ENCODE results near the gene OR13C2.
"Not testable (repeated sequence)": the region's sequence is repeated elsewhere in the genome, so short reads cannot be mapped to it uniquely, and the experiment has no call there.

OR13C2 gene, protein sequence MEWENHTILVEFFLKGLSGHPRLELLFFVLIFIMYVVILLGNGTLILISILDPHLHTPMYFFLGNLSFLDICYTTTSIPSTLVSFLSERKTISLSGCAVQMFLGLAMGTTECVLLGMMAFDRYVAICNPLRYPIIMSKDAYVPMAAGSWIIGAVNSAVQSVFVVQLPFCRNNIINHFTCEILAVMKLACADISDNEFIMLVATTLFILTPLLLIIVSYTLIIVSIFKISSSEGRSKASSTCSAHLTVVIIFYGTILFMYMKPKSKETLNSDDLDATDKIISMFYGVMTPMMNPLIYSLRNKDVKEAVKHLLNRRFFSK

GRCh38 chr9:104605527-104605926, at the start of gene OR13C2:
Gene OR13C2, minus strand, starts transcription at chr9:104605627. Its CDS starts 0 bp downstream, at chr9:104605627.
- DNase-seq, result not testable (repeated sequence)

DNA sequence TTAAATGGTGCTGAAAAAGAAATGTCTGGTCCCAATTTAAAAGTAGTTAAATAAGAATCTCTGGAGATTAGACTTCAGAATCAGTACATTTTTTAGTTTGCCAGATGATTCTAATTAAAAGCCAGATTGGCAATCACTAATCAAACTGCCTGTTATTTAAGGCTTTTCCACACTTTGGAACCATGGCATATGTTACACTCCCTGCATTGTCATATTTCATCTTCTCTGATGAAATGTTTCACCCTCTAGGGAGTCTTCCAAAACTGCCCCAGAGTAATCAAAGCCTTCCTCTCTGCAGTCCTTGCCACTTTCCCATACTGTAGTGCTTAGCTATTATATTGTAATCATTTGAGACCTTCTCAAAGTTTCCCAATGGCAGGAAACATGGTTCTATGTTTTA, 30.0 kb upstream of the OR13C2 start:
- no peak for DNase-seq

GRCh38 chr9:104633976-104634520, 28.6 kb upstream of the OR13C2 start:
- no peak for DNase-seq

DNA sequence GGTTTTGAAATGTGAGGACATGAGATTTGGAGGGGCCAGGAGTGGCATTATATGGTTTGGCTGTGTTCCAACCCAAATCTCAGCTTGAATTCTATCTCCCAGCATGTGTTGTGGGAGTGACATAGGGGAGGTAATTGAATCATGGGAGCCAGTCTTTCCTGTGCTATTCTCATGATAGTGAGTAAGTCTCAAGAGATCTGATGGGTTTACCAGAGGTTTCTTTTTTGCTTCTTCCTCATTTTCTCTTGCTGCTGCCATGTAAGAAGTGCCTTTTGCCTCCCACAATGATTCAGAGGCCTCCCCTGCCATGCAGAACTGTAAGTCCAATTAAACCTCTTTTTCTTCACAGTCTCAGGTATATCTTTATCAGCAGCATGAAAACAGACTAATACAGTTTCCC, 20.5 kb upstream of the OR13C2 start:
- not testable (repeated sequence) for DNase-seq

DNA sequence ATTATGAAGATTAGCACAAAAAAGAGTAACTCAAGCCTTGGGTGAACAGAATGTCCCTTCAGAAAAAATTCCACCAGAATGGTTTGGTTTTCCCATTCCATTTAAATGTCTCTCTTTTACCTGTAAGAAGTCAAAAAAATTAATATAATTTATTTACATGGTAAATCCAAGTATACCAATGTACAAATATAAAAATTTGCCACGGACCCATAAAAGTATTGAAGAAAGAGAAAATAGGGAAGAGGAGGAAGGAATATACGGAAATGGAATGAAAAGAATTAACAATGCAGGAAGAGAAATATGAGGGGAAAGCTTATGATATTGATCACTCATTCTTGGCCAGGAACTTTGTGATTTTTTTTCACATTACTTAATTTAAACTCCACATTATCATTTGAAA, 12.7 kb upstream of the OR13C2 start, which contains the start of gene OR13C9:
Gene OR13C9, minus strand, starts transcription at position 101 of the 400 bp plus-strand sequence. Its CDS starts 0 bp downstream, at position 101.
- DNase-seq, result no peak

GRCh38 chr9:104617418-104617817, 12.0 kb upstream of the OR13C2 start:
- DNase-seq, result no peak

DNA sequence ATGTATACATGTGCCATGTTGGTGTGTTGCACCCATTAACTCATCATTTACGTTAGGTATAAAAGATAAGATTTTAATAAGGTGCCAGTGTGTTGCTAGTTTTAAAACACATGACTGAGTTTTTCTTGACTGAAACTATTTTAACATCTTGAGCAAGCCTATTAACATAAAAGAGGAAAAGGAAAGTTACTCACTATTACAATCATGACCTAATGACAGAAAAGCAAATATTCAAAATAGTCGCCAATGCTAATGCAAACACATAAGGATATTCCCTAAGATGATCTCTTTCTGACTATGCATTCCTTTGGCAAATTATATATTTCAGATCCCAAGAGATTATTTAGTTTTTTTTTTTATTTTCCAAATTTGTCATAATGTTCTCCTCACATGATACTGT, 5.8 kb upstream of the OR13C2 start:
- no peak for DNase-seq

DNA sequence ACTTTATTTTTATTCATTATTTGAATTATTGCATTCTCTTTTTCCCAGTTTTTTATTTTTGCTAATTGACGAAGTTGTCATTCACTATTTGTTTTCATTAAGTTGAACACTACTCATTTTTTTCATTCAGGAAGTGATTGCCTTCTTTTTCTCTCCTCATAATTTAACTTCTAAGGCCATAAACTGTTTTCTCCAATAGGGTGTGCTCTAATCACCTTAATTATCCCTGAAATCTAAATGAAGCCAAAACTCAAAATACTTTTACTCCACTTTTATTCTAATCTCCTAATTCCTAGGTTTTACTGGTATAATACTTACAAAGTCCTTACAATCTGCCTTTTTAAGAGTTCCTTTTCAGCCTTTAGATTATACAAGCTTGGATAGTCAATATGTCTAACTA, 2.9 kb upstream of the OR13C2 start:
- no peak for DNase-seq

DNA sequence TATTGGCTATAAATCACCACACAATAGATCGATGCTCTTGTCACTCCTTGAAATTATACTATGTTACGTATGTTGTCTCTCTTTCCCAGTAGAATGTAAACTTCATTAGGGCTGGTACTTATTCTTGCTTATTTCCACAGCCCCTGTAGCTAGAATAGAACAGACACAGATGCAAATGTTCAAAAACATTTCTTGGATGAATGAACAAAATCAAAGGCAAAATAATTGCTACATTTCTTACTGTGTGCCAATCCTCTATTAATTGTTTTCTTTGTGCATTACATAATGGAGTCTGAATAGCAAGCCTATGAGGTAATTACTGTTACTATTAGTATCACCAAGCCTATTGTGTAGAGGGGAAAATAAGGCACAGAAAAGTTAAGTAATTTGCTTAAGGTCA, 725 bp upstream of the OR13C2 start:
- no peak for DNase-seq

DNA sequence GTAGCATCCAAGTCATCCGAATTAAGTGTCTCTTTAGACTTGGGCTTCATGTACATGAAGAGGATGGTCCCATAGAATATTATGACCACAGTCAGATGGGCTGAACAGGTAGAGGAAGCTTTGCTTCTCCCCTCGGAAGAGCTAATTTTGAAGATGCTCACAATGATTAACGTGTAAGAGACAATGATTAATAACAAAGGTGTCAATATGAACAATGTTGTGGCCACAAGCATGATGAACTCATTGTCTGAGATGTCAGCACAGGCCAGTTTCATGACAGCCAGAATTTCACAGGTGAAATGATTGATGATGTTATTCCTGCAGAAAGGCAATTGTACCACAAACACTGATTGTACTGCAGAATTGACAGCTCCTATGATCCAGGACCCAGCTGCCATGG, 626 bp downstream of the OR13C2 start:
- DNase-seq, result no peak

DNA sequence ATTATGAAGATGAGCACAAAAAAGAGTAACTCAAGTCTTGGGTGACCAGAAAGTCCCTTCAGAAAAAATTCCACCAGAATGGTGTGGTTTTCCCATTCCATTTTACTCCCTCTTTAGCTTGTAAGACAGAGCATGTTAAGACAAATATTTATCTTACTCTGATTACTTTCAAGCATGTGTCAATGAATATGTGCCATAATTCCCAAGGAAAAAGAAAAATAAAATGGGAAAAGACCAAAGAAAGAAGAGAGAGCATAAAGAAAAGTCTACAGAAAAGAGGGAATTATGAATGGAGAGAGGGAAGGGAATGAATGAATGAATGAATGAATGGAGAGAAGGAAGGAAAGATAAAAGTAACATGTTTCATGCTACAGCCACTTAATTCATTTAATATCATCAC, 6.1 kb downstream of the OR13C2 start, which contains the start of gene OR13C5:
Gene OR13C5, minus strand, starts transcription at position 101 of the 400 bp plus-strand sequence. Its CDS starts 0 bp downstream, at position 101.
- DNase-seq, result not testable (repeated sequence)

DNA sequence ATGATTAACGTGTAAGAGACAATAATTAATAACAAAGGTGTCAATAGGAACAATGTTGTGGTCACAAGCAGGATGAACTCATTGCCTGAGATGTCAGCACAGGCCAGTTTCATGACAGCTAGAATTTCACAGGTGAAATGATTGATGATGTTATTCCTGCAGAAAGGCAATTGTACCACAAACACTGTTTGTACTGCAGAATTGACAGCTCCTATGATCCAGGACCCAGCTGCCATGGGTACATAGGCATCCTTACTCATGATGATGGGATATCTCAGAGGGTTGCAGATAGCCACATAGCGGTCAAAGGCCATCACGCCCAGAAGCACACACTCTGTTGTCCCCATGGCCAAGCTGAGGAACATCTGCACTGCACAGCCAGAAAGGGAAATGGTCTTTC, 6.7 kb downstream of the OR13C2 start:
- DNase-seq, result not testable (repeated sequence)

DNA sequence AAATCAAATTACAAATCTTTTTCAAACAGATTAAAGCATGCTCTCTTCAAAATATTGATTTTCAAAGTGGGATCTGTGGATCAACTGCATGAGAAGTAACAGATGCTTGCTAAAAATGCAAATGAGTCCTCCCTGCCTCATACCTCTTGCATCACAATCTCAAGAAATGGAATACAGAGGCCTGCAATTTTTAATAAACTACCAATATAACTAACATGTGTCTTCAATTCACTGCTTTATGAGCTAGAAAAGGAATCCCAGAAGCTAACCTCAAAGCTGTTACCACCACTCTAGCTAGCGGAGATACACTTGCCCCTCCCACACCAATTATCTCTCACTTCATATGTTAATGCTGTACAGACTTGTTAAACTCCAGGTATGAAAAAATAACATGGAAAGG, 15.8 kb downstream of the OR13C2 start:
- DNase-seq, result no peak

DNA sequence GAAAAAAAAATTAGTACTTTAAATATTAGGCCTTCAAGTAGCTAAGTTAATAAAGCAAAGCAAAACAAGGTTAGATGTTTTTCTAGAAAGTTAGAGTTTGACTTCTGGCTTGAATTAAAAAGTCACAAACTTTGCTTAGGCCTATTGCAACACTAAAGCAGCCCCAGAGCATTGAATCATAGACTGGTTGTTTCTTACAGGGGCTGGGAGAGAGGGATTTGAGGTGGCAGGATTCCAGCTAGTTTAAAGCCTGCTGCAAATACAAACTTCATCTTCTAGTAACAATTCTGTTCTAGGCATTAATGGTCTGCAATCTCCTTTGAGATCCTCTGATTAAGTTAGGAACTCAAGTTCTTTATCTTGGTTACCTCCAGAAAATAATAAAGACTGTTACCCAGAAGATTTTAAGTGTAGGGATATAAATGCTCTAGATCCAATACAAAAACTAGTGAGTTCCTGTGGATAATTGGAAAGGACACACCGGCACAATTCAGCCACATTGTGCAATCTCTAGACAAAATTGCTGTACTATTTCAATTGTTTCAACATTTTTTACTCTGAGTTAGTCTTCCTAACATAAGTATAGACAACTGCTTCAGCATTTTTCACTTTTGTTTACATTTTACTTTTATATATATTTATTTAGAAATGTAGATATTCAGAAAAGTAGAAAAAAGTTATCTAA, 18.8 kb downstream of the OR13C2 start:
- DNase-seq, result no peak

DNA sequence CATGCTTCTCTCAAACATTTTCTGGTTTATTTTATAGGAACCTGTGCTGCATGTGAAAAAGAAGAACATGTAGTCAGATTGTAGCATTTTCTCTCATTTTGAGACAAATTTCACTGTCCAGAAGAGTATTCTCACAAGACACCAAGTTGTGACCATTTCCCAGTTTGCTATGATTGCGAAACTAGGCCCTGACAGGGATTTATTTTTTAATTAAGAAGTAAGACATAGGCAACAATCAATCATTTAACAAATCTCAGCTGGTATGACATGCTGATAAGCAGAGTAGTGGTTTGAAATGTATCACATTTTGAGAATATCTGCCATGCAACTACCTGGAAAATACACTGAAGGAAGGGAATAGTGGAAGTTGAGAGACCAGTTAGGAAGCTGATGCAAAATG, 24.9 kb downstream of the OR13C2 start:
- no peak for DNase-seq

DNA sequence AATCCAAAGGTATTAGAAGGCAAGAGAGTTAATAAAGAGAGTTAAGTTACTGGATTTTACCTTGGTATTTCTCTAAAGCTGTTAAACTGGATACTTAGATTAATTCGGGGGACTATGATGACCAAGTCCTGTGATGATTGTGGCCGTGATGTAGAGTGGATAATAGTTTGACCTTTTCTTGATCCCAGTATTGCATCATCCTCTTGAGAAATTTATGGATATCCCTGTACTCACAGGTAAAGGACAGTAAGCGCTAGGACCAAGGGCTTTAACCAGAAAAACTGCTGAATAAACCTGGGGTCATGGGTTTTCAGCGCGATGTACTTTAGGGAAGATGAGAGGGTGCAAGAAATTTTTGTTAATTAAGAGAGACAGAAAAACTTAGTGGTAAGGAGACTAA, 28.2 kb downstream of the OR13C2 start:
- DNase-seq, result no peak

DNA sequence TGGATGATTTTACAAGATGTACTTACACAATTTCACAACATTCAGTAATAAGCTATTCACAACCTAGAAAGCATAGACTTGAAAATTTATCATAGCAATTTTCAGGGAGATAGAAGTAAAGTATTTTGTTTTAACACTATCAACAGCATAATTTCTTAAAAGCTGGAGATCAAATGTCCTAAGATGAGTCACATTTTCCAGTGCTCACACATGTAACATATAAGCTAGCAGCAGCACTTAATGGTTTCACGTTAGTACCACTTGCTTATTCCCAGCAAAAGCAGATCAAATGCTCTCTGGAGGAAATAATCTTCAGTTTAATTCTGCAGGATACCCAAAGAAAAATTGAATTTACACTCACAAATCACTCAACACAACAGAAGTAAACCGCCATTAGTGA, 30.0 kb downstream of the OR13C2 start:
- DNase-seq, result no peak

DNA sequence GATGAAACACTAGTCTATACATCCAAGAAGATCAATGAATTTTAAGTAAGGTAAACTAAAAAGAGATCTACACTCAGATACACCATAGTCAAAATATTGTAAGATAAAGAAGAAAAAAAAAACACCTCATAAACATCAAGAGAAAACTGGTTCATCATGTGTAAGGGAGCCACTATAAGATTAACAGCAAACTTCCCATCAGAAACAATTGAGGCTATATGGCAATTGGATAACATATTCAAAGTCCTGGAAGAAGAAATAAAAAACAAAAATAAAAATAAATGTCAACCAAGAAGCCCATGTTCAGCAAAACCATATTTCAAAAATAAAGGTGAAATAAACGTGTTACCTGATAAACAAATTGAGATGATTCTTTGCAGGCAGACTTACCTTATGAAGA, 32.8 kb downstream of the OR13C2 start:
- DNase-seq, result no peak

DNA sequence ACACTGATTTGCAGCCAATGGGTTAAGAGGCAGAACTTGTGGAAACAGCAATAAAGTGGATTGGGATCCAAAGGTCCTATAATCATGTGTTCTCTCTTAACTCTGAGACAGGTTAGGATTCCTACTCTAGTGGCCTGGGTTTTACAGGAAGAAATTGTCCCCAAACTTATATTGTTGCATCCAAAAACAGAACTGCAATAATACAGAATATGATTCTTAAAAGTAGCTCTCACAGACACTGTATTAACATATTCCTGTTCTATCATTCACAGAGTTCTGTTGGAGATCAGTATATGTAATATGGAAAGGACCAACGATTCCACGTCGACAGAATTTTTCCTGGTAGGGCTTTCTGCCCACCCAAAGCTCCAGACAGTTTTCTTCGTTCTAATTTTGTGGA, 36.6 kb downstream of the OR13C2 start, which contains the start of gene OR13C8:
Gene OR13C8, plus strand, starts transcription at position 301 of the 400 bp plus-strand sequence. Its CDS starts 0 bp downstream, at position 301.
- no peak for DNase-seq

DNA sequence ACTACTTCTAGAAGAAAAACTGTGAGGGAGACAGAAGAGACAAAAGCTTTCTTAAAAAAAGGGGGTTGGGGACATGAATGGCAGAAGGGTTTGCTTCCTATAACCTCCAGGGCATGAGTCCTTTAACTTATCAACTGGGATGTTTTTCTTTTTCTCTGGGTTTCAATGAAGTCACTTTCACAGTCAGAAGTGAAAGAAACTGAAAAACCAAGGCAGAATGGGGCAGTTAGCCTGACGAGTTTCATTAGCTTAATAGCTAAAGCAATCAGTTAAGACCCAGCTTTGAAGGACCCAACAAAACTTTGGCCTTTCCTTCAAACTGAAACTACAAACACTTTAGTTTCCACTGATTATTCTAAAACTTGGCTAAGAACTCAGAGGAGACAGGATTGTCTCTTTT, 41.1 kb downstream of the OR13C2 start:
- DNase-seq, result no peak

GRCh38 chr9:104556830-104557634, 48.4 kb downstream of the OR13C2 start:
- DNase-seq, result no peak

- DNase-seq, result no peak
Measured at GRCh38 chr9:104555521-104555920, 49.9 kb downstream of the OR13C2 start.

Measured in DMS153 (cell line).